Mesenchymal stem cell (in vitro differentiated cells and primary cell): Measurements from ENCODE around the gene CHST11.

Source experiments
- DNase-seq: peaks from one replicate; pipeline ENCODE4 v3.0.0-alpha.2; 2013
- H2AFZ ChIP-seq: one replicate; pipeline ENCODE4 v1.6.1; 2013; ENCODE audit warnings: low read depth, mild to moderate bottlenecking, control low read depth, inconsistent platforms, low read length, moderate library complexity
- H2AK5ac ChIP-seq: 2 replicates; pipeline ENCODE4 v1.6.1; 2013; ENCODE audit warnings: low read length, moderate library complexity, mild to moderate bottlenecking, inconsistent platforms; ENCODE audit not compliant: severe bottlenecking
- H2BK120ac ChIP-seq: one replicate; pipeline ENCODE4 v1.6.1; 2013; ENCODE audit warnings: low read depth, mild to moderate bottlenecking, inconsistent platforms, low read length, moderate library complexity
- H2BK12ac ChIP-seq, 2 experiments: one replicate each; pipeline ENCODE4 v1.6.1; 2013; ENCODE audit warnings: inconsistent platforms in 2 of 2, low read length in 2 of 2, mild to moderate bottlenecking in 2 of 2, moderate library complexity in 2 of 2, control low read depth in 1 of 2
- H2BK15ac ChIP-seq: one replicate; pipeline ENCODE4 v1.6.1; 2013; ENCODE audit warnings: mild to moderate bottlenecking, low read depth, inconsistent platforms; ENCODE audit not compliant: poor library complexity, severe bottlenecking
- H2BK5ac ChIP-seq: 2 replicates; pipeline ENCODE4 v1.6.1; 2013; ENCODE audit warnings: low read depth, mild to moderate bottlenecking, low read length, control low read depth, inconsistent platforms; ENCODE audit not compliant: poor library complexity, severe bottlenecking
- H3K14ac ChIP-seq, 2 experiments: one replicate each; pipeline ENCODE4 v1.6.1; 2013; ENCODE audit warnings: inconsistent platforms in 2 of 2, low read length in 2 of 2, control low read depth in 1 of 2, mild to moderate bottlenecking in 1 of 2, moderate library complexity in 1 of 2
- H3K18ac ChIP-seq, 2 experiments: one replicate each; pipeline ENCODE4 v1.6.1; 2013; ENCODE audit warnings: inconsistent platforms in 2 of 2, low read length in 2 of 2, control low read depth in 1 of 2, low read depth in 1 of 2, mild to moderate bottlenecking in 1 of 2
- H3K23ac ChIP-seq, 2 experiments: one replicate each; pipeline ENCODE4 v1.6.1; 2013; ENCODE audit warnings: inconsistent platforms in 2 of 2, low read length in 2 of 2, mild to moderate bottlenecking in 2 of 2, moderate library complexity in 2 of 2, control low read depth in 1 of 2
- H3K27ac ChIP-seq: 2 replicates; pipeline ENCODE4 v1.5.1; 2013; ENCODE audit warnings: mild to moderate bottlenecking, moderate library complexity, low read length, control low read depth, inconsistent platforms; ENCODE audit not compliant: poor library complexity, severe bottlenecking
- H3K27me3 ChIP-seq, 2 experiments: 2 replicates each; pipeline versions ENCODE4 v1.6.1 to v1.7.0; 2013; ENCODE audit warnings: low read length in 2 of 2, mild to moderate bottlenecking in 2 of 2, moderate library complexity in 2 of 2, control low read depth in 1 of 2, inconsistent platforms in 1 of 2; ENCODE audit not compliant: control insufficient read depth in 1 of 2, insufficient read depth in 1 of 2
- H3K36me3 ChIP-seq, 2 experiments: 2 replicates each; pipeline versions ENCODE4 v1.6.1 to v1.7.0; 2013; ENCODE audit warnings: low read length in 2 of 2, control low read depth in 1 of 2, inconsistent platforms in 1 of 2, low read depth in 1 of 2, mild to moderate bottlenecking in 1 of 2; ENCODE audit not compliant: insufficient read depth in 2 of 2, control insufficient read depth in 1 of 2
- H3K4ac ChIP-seq, 2 experiments: one replicate each; pipeline ENCODE4 v1.6.1; 2013; ENCODE audit warnings: inconsistent platforms in 2 of 2, low read length in 2 of 2, mild to moderate bottlenecking in 2 of 2, moderate library complexity in 2 of 2, control low read depth in 1 of 2, low read depth in 1 of 2
- H3K4me1 ChIP-seq: 2 replicates; pipeline ENCODE4 v1.6.1; 2013; ENCODE audit warnings: low read depth, low read length, control low read depth; ENCODE audit not compliant: control insufficient read depth, insufficient read depth
- H3K4me2 ChIP-seq: 2 replicates; pipeline ENCODE4 v1.6.1; 2013; ENCODE audit warnings: low read length, mild to moderate bottlenecking, inconsistent platforms; ENCODE audit not compliant: poor library complexity, severe bottlenecking
- H3K4me3 ChIP-seq, 2 experiments: 2 replicates each; pipeline versions ENCODE4 v1.5.1 to v1.7.0; 2013; ENCODE audit warnings: low read length in 2 of 2, mild to moderate bottlenecking in 2 of 2, control low read depth in 1 of 2, low read depth in 1 of 2; ENCODE audit not compliant: insufficient read depth in 1 of 2
- H3K79me1 ChIP-seq: replicated peaks from 2 replicates; pipeline ENCODE4 v1.6.1; 2013; ENCODE audit warnings: mild to moderate bottlenecking, control low read depth, low read length, inconsistent platforms; ENCODE audit not compliant: poor library complexity, severe bottlenecking
- H3K9ac ChIP-seq: 2 replicates; pipeline ENCODE4 v1.7.0; 2013; ENCODE audit warnings: mild to moderate bottlenecking, low read length, moderate library complexity
- H3K9me3 ChIP-seq: 2 replicates; pipeline ENCODE4 v1.7.0; 2013; ENCODE audit warnings: mild to moderate bottlenecking, low read length; ENCODE audit not compliant: control insufficient read depth
- H4K8ac ChIP-seq: one replicate; pipeline ENCODE4 v1.6.1; 2013; ENCODE audit warnings: inconsistent platforms, mild to moderate bottlenecking, low read length, moderate library complexity
- H4K91ac ChIP-seq: one replicate; pipeline ENCODE4 v1.6.1; 2013; ENCODE audit warnings: mild to moderate bottlenecking, low read length, inconsistent platforms
- WGBS: methylation state at CpG from one replicate; pipeline ENCODE4 v1.1.7; 2013; ENCODE audit warnings: mixed read lengths; 5-methylcytosine and 5-hydroxymethylcytosine counted together

The CHST11 gene

DNA sequence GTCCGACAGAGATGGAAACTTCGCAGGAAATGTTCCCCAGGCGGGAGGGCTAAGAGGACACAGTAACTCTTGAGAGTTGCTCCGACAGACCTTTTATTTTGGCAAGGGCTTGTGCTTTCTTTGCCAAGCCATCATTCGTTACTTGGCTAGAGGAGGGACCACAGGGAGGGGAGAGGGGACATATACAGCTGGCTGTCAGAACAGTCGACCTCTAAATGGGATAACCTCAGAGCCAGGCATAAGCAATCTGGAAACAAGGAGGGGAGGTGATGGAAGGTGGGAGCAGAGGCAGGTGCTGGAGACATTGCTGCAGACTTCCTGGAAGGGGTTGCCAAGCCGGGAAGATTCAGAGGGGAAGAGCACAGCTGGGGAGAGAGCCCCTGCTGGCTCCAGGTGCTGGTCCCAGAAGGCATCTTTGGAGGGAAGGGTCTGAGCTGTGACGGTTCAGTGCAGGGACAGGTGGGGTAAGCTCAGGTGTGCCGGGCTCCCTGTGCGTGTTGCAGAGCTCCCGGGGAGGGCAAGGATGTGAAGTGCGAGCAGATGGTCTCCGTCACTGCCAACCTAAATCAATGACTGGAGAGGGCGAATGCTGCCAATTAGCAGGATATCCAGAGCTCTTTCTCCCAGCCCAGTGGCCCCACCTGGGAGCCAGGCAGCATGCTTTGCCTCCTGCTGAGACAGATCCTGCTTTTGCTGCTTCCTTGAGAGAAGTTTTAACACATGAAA is 50.1 kb downstream of the CHST11 start:
- Histone ChIP-seq H3K4me1 (no peaks in the 10 kb centered on the region), H2BK120ac (no peak overlapping the region), H3K27ac (no peak overlapping the region), H3K79me1 (no peaks in the 10 kb centered on the region), H3K4me3 (no peak overlapping the region), H4K91ac (no peak overlapping the region), H2BK5ac (no peak overlapping the region), H2AK5ac (no peak overlapping the region), H4K8ac (no peak overlapping the region), H2BK12ac (no peak overlapping the region), H2AFZ (no peak overlapping the region), H3K4ac (no peak overlapping the region), H3K36me3 (no peaks in the 10 kb centered on the region), H2BK15ac (no peak overlapping the region), H3K27me3 (peaks cover 0 to 18% of the 10 kb centered on the region in 2 experiments), H3K4me2 (no peak overlapping the region), H3K14ac (no peak overlapping the region), H3K23ac (no peak overlapping the region), H3K18ac (no peak overlapping the region), H3K9me3 (no peaks in the 10 kb centered on the region), H3K9ac (no peak overlapping the region)
- WGBS = 64% methylated on average over 14 of the region's 14 CpGs
- DNase-seq = no peak

- Histone ChIP-seq H4K91ac (no peak overlapping the region), H3K14ac (no peak overlapping the region), H2AK5ac (no peak overlapping the region), H4K8ac (no peak overlapping the region), H3K27ac (no peak overlapping the region), H3K9me3 (no peaks in the 10 kb centered on the region), H3K4ac (no peak overlapping the region), H3K23ac (no peak overlapping the region), H3K79me1 (no peaks in the 10 kb centered on the region), H3K4me2 (no peak overlapping the region), H2BK5ac (no peak overlapping the region), H2BK120ac (no peak overlapping the region), H2BK15ac (no peak overlapping the region), H3K9ac (no peak overlapping the region), H3K4me1 (no peaks in the 10 kb centered on the region), H3K36me3 (no peaks in the 10 kb centered on the region), H3K4me3 (no peak overlapping the region), H3K27me3 (peaks cover 0 to 18% of the 10 kb centered on the region in 2 experiments), H2AFZ (no peak overlapping the region), H2BK12ac (no peak overlapping the region), H3K18ac (no peak overlapping the region)
- DNase-seq = no peak
- 93% methylated on average over 3 of the region's 3 CpGs for WGBS
Observed at GRCh38 chr12:104507672-104508071, 50.9 kb downstream of the CHST11 start.

GRCh38 chr12:104508752-104509446 is 52.2 kb downstream of the CHST11 start:
- no peak for DNase-seq
- Histone ChIP-seq H2BK5ac (no peak overlapping the region), H3K9me3 (no peaks in the 10 kb centered on the region), H2BK15ac (no peak overlapping the region), H3K27ac (no peak overlapping the region), H3K9ac (no peak overlapping the region), H3K79me1 (no peaks in the 10 kb centered on the region), H2AK5ac (no peak overlapping the region), H3K27me3 (peaks cover 0 to 18% of the 10 kb centered on the region in 2 experiments), H3K23ac (no peak overlapping the region), H2AFZ (no peak overlapping the region), H3K4me1 (no peaks in the 10 kb centered on the region), H3K36me3 (no peaks in the 10 kb centered on the region), H3K14ac (no peak overlapping the region), H3K18ac (no peak overlapping the region), H4K8ac (no peak overlapping the region), H3K4me2 (no peak overlapping the region), H3K4me3 (no peak overlapping the region), H3K4ac (no peak overlapping the region), H4K91ac (no peak overlapping the region), H2BK120ac (no peak overlapping the region), H2BK12ac (no peak overlapping the region)
- 100% methylated on average over 2 of the region's 2 CpGs for WGBS

- H3K4me2 ChIP-seq = no peak overlapping the region
- H3K9me3 ChIP-seq = no peaks in the 10 kb centered on the region
- H3K4me3 ChIP-seq = no peak overlapping the region
- no peak overlapping the region for H2AFZ ChIP-seq
- H2BK120ac ChIP-seq = no peak overlapping the region
- no peak overlapping the region for H4K8ac ChIP-seq
- WGBS = 70% methylated on average over 2 of the region's 2 CpGs
- H3K18ac ChIP-seq = no peak overlapping the region
- H2BK15ac ChIP-seq = no peak overlapping the region
- no peaks in the 10 kb centered on the region for H3K36me3 ChIP-seq
- H3K27ac ChIP-seq = no peak overlapping the region
- H2BK5ac ChIP-seq = no peak overlapping the region
- no peak overlapping the region for H4K91ac ChIP-seq
- peak overlapping the region in 1 of 2 experiments; percentile 22 for H2BK12ac ChIP-seq
- no peaks in the 10 kb centered on the region for H3K79me1 ChIP-seq
- no peak overlapping the region for H2AK5ac ChIP-seq
- no peak overlapping the region for H3K23ac ChIP-seq
- no peak overlapping the region for H3K9ac ChIP-seq
- no peak overlapping the region for H3K4ac ChIP-seq
- no peaks in the 10 kb centered on the region for H3K4me1 ChIP-seq
- H3K27me3 ChIP-seq = peaks cover 0 to 18% of the 10 kb centered on the region in 2 experiments
- DNase-seq = no peak
- no peak overlapping the region for H3K14ac ChIP-seq
Observed at GRCh38 chr12:104510145-104510872, 53.6 kb downstream of the CHST11 start.
